Measurements from ENCODE around the gene WFDC1. TPM values are rescaled to one million over a fixed set of nuclear protein-coding genes. Genes with fewer than 3 reads are reported as not detected.

WFDC1 gene
- polyA plus RNA-seq, 1 donor, result 2.6 TPM

GRCh38 chr16:84378099-84378498 lies 83.4 kb downstream of the WFDC1 start:
- no peak for DNase-seq

- DNase-seq, result no peak
Observed at GRCh38 chr16:84378567-84378966, 83.9 kb downstream of the WFDC1 start.

DNA sequence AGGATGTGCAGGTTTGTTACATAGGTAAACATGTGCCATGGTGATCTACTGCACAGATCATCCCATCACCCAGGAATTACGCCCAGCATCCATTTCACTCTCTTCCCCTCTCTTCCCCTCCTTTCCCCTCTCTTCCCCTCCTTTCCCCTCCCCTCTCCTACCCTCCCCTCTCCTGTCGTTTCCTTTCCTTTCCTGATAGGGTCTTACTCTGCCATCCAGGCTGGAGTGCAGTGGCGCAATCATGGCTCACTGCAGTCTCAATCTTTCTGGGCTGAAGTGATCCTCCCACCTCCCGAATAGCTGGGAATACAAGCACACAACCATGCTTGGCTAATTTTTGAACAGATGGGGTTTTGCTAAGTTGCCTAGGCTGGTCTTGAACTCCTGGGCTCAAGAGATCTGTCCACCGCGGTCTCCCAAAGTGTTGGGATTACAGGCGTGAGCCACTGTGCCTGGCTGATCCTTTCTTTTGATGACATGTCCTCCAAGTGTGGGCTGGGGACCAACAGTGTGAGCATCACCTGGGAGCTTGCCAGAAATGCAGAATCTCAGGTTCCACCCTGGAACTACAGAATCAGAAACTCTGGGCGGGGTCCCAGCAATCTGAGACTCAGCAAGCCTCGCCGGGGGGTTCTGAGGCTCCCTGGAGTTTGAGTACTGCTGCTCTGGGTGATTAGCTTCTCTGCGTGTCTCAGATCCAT lies 84.5 kb downstream of the WFDC1 start:
- DNase-seq, result no peak

Other genes starting within 250 kb of the WFDC1 start
- gene MBTPS1, start 177.9 kb upstream of the WFDC1 start, polyA plus RNA-seq (ENCODE audit: insufficient read length), result 110 TPM
- 60.2 TPM for gene HSDL1, start 149.7 kb upstream of the WFDC1 start, polyA plus RNA-seq (ENCODE audit: insufficient read length)
- gene DNAAF1, start 149.6 kb upstream of the WFDC1 start, polyA plus RNA-seq (ENCODE audit: insufficient read length), result 7.1 TPM
- 40.1 TPM for gene TAF1C, start 107.8 kb upstream of the WFDC1 start, polyA plus RNA-seq (ENCODE audit: insufficient read length)
- not detected for gene ADAD2, start 103.7 kb upstream of the WFDC1 start, polyA plus RNA-seq (ENCODE audit: insufficient read length)
- 0.07 TPM for gene KCNG4, start 54.9 kb upstream of the WFDC1 start, polyA plus RNA-seq (ENCODE audit: insufficient read length)
- gene ATP2C2, start 73.7 kb downstream of the WFDC1 start, polyA plus RNA-seq (ENCODE audit: insufficient read length), result 1.4 TPM
- gene MEAK7, start 209.8 kb downstream of the WFDC1 start, polyA plus RNA-seq (ENCODE audit: insufficient read length), result 20.3 TPM